DOHH2 (cell line): ENCODE data around the gene LIMK1.

ENCODE experiments used
- CTCF ChIP-seq: fragments of 200-600 bp; sonication (generic); IDR thresholded peaks from one replicate; pipeline ENCODE4 v1.5.1; 2014; ENCODE audit warnings: antibody characterized with exemption, mild to moderate bottlenecking, low read depth, low read length; ENCODE audit not compliant: poor library complexity, severe bottlenecking
- EZH2phosphoT487 ChIP-seq: fragments of 200-600 bp; sonication (generic); IDR thresholded peaks from 2 replicates; pipeline ENCODE4 v1.6.1; 2017; ENCODE audit warnings: borderline replicate concordance, mild to moderate bottlenecking, antibody characterized with exemption, low read length, moderate library complexity, mixed read lengths

- TF ChIP-seq CTCF (no peak), EZH2phosphoT487 (no peak)
Observed at GRCh38 chr7:74053589-74054186, 29.9 kb upstream of the LIMK1 start.
